Measurements from ENCODE around the gene CGB3.

GRCh38 chr19:49014123-49014869, 9.8 kb downstream of the CGB3 start:
- no peak for TF ChIP-seq SIN3A (IDR thresholded peaks at IDR 0.05; ENCODE audit: borderline replicate concordance, insufficient read depth, low read depth, low read length)
- no peak for TF ChIP-seq TCF7L2 (IDR thresholded peaks at IDR 0.05; ENCODE audit: low read depth, low read length)

All from Panc1 (cell line).